ENCODE measurements around the gene SLIT3.

SLIT3 gene

GRCh38 chr5:169265888-169266287, 35.1 kb downstream of the SLIT3 start:
- Mint-ChIP-seq H3K36me3 (no peaks in the 10 kb centered on the region), H3K4me3 (no peak overlapping the region), H3K27ac (no peak overlapping the region), H3K4me1 (no peaks in the 10 kb centered on the region), H3K27me3 (no peaks in the 10 kb centered on the region), H3K9me3 (no peaks in the 10 kb centered on the region)
- DNase-seq = no peak
- CTCF ChIA-PET = no interaction called here

DNA sequence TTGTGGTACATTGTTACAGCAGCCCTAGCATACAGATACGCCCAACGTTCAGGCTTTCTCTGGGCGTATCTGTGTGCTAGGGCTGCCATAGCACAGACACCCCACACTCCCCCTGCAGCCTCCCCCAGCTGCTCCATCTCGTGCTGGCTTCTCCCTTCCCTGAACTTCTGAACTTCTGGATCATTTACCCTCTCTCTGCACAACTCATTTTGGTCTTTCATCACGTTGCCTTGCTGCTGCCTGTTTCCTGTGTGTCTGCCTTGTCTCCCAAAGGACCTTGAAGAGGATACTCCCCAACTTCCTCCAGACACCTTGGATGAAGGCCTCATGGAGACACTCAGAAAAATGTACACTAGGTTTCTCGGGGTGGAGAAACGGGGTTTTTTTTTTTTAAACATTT, 37.3 kb downstream of the SLIT3 start:
- Mint-ChIP-seq H3K4me3 (no peak overlapping the region), H3K36me3 (no peaks in the 10 kb centered on the region), H3K9me3 (no peaks in the 10 kb centered on the region), H3K4me1 (no peaks in the 10 kb centered on the region), H3K27me3 (no peaks in the 10 kb centered on the region), H3K27ac (no peak overlapping the region)
- DNase-seq = no peak
- CTCF ChIA-PET = no interaction called here

GRCh38 chr5:169260896-169261569, 39.9 kb downstream of the SLIT3 start:
- no peak for DNase-seq
- H3K27ac Mint-ChIP-seq = no peak overlapping the region
- CTCF ChIA-PET = no interaction called here
- no peaks in the 10 kb centered on the region for H3K9me3 Mint-ChIP-seq
- H3K36me3 Mint-ChIP-seq = no peaks in the 10 kb centered on the region
- no peaks in the 10 kb centered on the region for H3K4me1 Mint-ChIP-seq
- H3K27me3 Mint-ChIP-seq = no peaks in the 10 kb centered on the region
- no peak overlapping the region for H3K4me3 Mint-ChIP-seq

- CTCF ChIA-PET = no interaction called here
- H3K4me3 Mint-ChIP-seq = no peak overlapping the region
- no peak for DNase-seq
- H3K27me3 Mint-ChIP-seq = no peaks in the 10 kb centered on the region
- H3K4me1 Mint-ChIP-seq = no peaks in the 10 kb centered on the region
- no peaks in the 10 kb centered on the region for H3K9me3 Mint-ChIP-seq
- no peak overlapping the region for H3K27ac Mint-ChIP-seq
- no peaks in the 10 kb centered on the region for H3K36me3 Mint-ChIP-seq
These were observed 42.5 kb downstream of the SLIT3 start for GRCh38 chr5:169258372-169259000.

- Mint-ChIP-seq H3K9me3 (no peaks in the 10 kb centered on the region), H3K36me3 (no peaks in the 10 kb centered on the region), H3K27me3 (no peaks in the 10 kb centered on the region), H3K4me1 (no peaks in the 10 kb centered on the region), H3K27ac (no peak overlapping the region), H3K4me3 (no peak overlapping the region)
- no peak for DNase-seq
- CTCF ChIA-PET = no interaction called here
These were observed 44.7 kb downstream of the SLIT3 start for GRCh38 chr5:169256191-169256590.

- DNase-seq = no peak
- no peak overlapping the region for H3K4me3 Mint-ChIP-seq
- H3K27me3 Mint-ChIP-seq = no peaks in the 10 kb centered on the region
- CTCF ChIA-PET = no interaction called here
- H3K4me1 Mint-ChIP-seq = no peaks in the 10 kb centered on the region
- H3K36me3 Mint-ChIP-seq = no peaks in the 10 kb centered on the region
- H3K9me3 Mint-ChIP-seq = no peaks in the 10 kb centered on the region
- H3K27ac Mint-ChIP-seq = no peak overlapping the region
These were observed 47.9 kb downstream of the SLIT3 start for GRCh38 chr5:169253071-169253470.

DNA sequence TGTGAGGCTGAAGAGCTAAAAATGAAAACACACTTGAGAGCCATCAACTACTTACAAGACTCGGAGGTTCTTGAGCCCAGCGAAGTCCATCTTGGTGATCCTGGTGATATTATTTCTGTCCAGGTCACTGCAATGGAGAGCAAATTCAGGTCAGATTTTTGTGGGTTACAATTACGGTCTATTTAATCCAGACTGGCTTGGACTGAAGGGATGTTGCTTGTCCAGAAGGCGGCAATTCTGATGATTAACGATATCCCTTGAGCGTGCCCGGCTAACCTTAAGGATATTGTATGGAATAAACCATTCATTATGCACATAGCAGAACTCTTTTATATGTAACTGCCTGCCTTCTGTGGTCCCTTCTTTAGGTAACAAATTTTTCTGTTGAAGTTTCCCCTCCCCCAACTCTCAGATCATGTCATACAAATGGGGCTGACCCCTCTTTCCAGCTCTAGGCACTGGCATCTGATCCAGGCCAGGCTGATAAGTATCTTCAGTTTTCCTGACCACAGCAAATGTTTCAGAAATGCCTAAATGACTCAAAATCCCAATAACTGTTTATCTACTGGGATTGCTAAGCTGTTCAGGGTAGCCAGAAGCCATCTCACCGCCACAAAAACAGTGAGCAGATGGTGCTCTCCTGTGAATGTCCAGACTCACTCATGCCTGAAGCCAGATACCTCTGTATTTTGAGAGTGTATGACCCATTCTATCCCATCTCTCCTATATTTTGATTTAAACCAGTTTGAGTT, 49.4 kb downstream of the SLIT3 start:
- Mint-ChIP-seq H3K4me3 (no peak overlapping the region), H3K9me3 (peaks cover 2% of the 10 kb centered on the region), H3K4me1 (no peaks in the 10 kb centered on the region), H3K36me3 (no peaks in the 10 kb centered on the region), H3K27me3 (no peaks in the 10 kb centered on the region), H3K27ac (no peak overlapping the region)
- DNase-seq = no peak
- CTCF ChIA-PET = no interaction called here

GRCh38 chr5:169250887-169251286, 50.1 kb downstream of the SLIT3 start:
- Mint-ChIP-seq H3K27ac (no peak overlapping the region), H3K4me3 (no peak overlapping the region), H3K36me3 (no peaks in the 10 kb centered on the region), H3K27me3 (no peaks in the 10 kb centered on the region), H3K9me3 (peaks cover 2% of the 10 kb centered on the region), H3K4me1 (no peaks in the 10 kb centered on the region)
- CTCF ChIA-PET = no interaction called here
- DNase-seq = no peak

GRCh38 chr5:169248996-169249395, 51.9 kb downstream of the SLIT3 start:
- Mint-ChIP-seq H3K4me3 (no peak overlapping the region), H3K36me3 (no peaks in the 10 kb centered on the region), H3K27ac (no peak overlapping the region), H3K27me3 (no peaks in the 10 kb centered on the region), H3K9me3 (peaks cover 2% of the 10 kb centered on the region), H3K4me1 (no peaks in the 10 kb centered on the region)
- CTCF ChIA-PET = no interaction called here
- DNase-seq = no peak

DNA sequence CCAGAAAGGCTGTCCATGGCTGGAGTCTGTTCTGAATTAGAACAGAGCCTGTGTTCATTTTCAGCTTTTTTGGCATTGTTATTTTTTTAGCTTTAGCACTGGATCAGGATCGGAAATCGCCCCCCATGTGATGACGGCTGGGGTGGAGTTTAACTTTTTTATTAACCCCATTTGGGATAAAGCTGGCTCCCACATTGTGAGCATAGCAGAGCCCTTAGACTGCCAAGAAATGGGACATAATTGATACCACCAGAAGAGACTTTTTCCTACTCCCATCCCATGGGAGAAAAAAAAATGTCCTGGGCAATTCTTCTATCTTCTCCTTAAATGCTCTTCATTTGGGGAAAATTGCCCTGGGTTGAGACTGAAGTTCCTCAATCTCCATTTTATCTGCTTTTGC, 52.4 kb downstream of the SLIT3 start:
- CTCF ChIA-PET = no interaction called here
- H3K27me3 Mint-ChIP-seq = no peaks in the 10 kb centered on the region
- no peak for DNase-seq
- H3K4me3 Mint-ChIP-seq = no peak overlapping the region
- no peaks in the 10 kb centered on the region for H3K36me3 Mint-ChIP-seq
- H3K9me3 Mint-ChIP-seq = peaks cover 2% of the 10 kb centered on the region
- H3K27ac Mint-ChIP-seq = no peak overlapping the region
- no peaks in the 10 kb centered on the region for H3K4me1 Mint-ChIP-seq

DNA sequence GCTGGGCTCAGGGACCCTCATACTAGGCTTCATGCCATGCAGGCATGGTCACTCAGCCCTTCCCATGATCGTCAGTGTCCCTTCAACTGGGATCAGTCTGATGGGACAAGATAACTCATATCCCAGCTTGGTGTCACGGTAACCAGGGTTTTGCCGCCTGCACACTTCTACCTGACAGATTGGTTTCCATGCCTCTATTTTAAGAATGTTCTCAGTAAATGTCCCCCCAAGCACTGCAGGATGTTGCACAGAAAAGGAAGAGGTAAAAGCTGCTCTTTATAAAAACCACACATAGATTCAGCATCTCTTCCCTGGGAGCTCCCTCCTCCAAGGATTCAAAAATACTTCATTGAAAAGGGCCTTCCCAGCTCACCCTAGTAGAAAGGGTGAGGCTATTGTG, 56.1 kb downstream of the SLIT3 start:
- no peaks in the 10 kb centered on the region for H3K4me1 Mint-ChIP-seq
- H3K27me3 Mint-ChIP-seq = no peaks in the 10 kb centered on the region
- H3K36me3 Mint-ChIP-seq = no peaks in the 10 kb centered on the region
- no peak overlapping the region for H3K4me3 Mint-ChIP-seq
- no peak for DNase-seq
- CTCF ChIA-PET = no interaction called here
- H3K9me3 Mint-ChIP-seq = peaks cover 4% of the 10 kb centered on the region
- H3K27ac Mint-ChIP-seq = no peak overlapping the region

DNA sequence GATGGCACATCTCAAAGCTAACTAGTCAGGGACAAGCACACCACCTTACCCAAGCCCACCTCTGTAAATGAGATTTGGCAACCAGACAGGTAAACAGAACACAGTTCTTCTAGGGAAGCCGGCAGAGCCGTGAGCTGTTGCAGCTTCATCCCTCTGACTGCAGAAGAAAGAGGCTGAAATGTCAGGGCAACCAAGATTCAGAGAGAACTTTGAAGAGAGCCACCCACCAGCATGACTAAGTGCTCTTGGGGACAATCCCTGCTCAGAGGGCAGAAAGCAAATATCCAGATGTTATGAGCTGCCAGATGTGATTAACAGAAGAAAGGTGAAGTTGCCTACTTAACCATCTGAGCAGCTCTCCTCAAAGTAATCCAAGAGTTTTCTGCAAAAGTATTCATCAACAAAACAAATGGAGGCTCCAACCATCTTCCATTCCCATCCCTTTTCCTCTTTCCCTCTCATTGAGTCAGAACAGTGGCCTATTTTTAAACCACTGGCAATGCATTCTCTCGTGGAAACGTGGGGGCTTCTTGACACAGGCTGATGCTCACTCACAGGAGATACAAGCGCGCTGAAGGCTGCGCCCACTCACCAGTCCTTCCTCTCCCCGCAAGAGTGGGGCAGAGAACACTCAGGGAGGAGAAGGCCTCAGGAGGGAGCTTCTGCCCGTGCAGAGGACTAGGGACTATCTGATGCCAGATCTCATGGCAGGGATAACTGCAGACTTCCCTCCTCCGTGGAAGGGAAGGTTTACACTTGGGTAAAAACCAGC, 57.1 kb downstream of the SLIT3 start:
- Mint-ChIP-seq H3K27me3 (no peaks in the 10 kb centered on the region), H3K36me3 (no peaks in the 10 kb centered on the region), H3K9me3 (peaks cover 4% of the 10 kb centered on the region), H3K4me1 (no peaks in the 10 kb centered on the region), H3K27ac (no peak overlapping the region), H3K4me3 (no peak overlapping the region)
- DNase-seq = no peak
- CTCF ChIA-PET = no interaction called here

DNA sequence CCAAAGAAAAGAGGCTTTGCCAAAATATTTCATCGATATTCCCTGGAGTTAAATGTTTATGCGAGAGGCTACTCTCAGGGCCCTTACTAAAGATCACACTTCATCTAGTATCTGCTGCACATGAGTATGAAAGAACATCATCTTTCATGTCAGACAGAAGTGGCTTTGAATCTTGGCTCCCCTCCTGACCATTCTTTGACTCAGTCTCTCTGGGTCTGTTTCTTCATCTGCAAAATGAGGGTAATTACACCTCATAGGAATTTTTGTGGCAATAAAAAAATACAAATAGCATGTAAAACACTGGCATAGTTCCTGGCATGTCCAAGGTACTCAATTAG, 58.1 kb downstream of the SLIT3 start:
- Mint-ChIP-seq H3K4me3 (no peak overlapping the region), H3K9me3 (peaks cover 7% of the 10 kb centered on the region)
- CTCF ChIA-PET = no interaction called here

DNA sequence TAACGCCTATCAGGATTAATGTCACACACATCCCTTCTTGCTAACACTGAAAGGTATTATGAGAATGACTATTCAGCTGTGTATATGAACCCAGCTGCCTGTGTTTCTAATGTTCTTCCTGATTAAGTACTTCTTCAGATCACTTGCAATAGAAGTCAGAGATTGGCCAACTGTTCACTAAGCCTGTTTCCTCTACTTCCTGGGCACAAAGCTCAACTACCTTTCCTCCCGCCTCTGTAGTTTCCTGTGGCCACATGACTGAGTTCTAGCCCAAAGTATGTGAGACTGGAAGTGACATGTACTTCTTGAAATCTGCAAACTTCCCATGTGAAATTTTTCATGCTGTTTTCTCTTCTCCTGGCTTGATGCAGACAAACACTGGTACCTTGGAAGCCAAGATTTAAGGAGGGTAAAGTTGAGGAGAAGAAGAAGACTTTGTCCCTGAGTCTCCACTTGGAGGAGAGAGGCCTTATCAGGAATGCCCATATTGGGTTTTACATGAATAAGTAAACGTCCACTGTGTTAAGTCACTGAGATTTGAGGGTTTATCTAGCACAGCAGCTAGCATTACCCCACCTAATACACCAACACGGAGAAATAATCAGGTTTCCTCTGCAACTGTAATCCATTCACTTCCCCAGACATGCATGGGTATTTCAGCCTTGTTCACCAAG, 58.6 kb downstream of the SLIT3 start:
- Mint-ChIP-seq H3K36me3 (no peaks in the 10 kb centered on the region), H3K4me1 (no peaks in the 10 kb centered on the region), H3K9me3 (peaks cover 7% of the 10 kb centered on the region), H3K4me3 (no peak overlapping the region), H3K27me3 (no peaks in the 10 kb centered on the region), H3K27ac (no peak overlapping the region)
- CTCF ChIA-PET = no interaction called here
- DNase-seq = no peak

More for the DNA sequence above, 58.1 kb downstream of the SLIT3 start:
- Mint-ChIP-seq H3K27me3 (no peaks in the 10 kb centered on the region), H3K27ac (no peak overlapping the region), H3K36me3 (no peaks in the 10 kb centered on the region), H3K4me1 (no peaks in the 10 kb centered on the region)
- DNase-seq = no peak

All from activated naive CD4-positive, alpha-beta T cell treated with anti-CD3 and anti-CD28 coated beads, Interleukin-2, amount 10 ng/mL, durations not matched to agents 7 days and 5 days (primary cell).